NCI-H2227 treated with DMSO at 0.1 percent for 48 hours (cell line): Measurements from ENCODE around the gene CLASP1.
"Not testable (repeated sequence)": the region's sequence is repeated elsewhere in the genome, so short reads cannot be mapped to it uniquely, and the experiment has no call there.

Experiments
- DNase-seq: peaks from one replicate; lab custom pipeline; 2025; lab: John Stamatoyannopoulos, UW

CLASP1 gene

DNA sequence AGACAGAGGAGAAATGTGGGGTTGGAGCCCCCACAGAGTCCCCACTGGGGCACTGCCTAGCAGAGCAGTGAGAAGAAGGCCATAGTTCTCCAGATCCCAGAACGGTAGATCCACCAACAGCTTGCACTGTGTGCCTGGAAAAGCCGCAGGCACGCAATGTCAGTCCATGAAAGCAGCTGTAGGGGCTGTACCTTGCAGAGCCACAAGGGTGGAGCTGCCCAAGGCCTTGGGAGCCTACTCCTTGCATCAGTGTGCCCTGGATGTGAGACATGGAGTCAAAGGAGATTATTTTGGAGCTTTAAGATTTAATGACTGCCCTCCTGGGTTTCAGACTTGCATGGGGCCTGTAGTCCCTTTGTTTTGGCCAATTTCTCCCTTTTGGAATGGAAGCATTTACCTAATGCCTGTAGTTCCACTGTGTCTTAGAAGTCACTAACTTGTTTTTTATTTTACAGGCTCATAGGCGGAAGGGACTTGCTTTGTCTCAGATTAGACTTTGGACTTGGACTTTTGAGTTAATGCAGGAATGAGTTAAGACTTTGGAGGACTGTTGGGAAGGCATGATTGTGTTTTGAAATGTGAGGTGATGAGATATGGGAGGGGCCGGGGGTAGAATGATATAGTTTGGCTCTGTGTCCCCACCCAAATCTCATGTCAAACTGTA lies 274.7 kb downstream of the CLASP1 start:
- not testable (repeated sequence) for DNase-seq

DNA sequence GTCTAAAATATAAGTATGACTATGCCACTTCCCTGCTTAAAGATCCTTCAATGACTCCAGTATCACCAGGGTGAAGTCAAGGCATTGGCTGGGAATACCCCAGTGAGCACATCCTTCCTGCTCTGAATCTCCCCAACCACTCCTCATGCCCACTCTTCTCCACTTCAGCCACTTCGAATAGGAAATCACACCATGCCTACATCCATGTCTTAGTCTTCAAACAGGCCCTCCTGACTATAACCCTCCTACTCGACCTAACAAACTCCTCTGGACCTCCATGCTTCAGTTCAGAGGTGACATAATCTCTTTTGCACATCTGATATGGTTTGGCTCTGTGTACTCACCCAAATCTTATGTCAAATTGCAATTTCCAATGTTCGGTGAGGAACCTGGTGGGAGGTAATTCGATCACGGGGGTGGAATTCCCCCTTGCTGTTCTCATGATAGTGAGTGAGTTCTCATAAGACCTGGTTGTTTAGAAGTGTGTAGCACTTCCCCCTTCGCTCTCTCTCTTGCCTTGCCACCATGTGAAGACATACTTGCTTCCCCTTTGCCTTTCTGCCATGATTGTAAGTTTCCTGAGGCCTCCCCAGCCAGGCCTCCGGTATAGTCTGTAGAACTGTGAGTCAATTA lies 276.4 kb downstream of the CLASP1 start:
- no peak for DNase-seq

DNA sequence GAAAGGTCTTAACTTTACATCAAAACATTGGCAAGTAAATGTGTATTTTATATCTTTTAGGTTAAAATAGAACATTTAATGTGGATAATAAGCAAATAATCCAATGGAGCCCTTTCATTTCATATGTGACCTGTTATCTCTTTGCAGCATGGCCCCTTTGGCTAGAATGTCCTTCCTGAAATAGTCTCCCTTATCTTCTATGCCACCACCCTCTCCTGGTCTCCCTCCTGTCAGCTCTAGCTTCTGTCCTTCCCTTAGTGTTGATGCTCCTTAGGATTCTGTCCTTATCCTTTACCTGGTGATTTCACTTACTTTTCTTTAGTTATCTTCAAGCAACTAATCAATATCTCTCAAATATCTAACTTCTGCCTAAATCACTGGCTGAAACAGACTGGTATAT lies 277.2 kb downstream of the CLASP1 start:
- DNase-seq = no peak

DNA sequence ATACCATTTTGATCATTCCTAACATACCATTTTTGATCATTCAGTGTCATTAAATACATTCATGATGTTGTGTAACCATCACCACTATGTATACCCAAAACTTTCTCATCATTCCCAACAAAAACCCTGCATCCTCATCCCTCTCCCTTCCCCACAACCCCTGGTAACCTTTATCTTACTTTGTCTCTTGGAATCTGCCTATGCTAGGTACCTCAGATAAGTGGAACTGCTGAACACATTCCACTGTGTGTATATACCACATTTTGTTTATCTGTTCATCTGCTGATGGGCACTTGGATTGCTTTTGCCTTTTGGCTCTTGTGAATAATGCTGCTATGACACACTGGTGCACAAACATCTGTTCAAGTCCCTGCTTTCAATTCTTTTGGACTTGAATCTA lies 280.4 kb downstream of the CLASP1 start:
- DNase-seq = no peak

DNA sequence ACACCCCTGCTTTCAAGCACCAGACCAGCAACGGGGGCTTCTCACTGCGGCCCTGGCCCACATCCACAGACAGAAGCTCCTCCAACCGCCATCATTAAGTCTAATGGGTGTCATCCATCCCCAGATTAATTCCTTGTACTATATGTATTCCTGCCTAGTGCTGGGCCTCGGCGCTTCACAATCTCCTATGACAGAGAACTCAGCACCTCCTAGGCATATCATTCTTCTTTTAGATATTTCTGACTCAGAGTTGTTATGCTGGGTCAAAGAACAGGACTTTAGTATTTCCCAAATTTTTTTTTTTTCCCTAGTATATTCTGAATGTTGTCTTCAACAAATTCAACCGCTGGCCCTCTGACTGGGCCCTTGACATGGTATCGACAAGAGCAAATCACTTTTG lies 281.1 kb downstream of the CLASP1 start:
- DNase-seq = no peak

DNA sequence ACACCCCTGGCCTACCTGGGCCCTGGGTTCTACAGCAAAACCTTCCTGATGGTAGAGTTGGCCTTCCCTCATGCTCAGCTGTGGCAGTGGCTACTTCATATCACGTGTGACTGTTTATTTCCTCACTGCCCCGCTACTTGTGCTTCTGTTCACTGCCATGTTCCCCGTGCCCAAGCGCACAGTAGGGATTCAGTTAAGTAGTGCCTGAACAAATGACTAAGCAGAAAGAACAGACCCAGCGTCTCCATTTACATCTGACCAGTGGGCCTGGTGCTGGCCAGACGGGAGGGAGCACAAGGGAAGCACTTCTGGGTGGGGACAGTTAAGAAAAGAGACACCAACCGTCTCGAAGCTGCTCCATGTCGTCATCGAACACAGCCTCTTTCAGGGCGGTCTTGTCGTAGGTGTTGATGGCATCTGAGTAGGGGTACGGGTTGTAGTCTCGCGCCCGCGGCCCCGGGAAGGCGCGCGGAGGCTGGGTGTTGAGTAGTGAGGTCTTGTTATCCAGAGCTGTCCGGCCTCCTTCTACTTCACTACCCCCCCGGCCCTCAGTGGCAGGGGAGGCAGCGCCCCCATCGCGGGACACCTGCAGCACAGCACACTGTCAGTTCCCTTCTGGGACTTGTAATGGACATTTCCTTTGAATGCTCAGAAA lies 281.9 kb downstream of the CLASP1 start:
- DNase-seq = no peak

DNA sequence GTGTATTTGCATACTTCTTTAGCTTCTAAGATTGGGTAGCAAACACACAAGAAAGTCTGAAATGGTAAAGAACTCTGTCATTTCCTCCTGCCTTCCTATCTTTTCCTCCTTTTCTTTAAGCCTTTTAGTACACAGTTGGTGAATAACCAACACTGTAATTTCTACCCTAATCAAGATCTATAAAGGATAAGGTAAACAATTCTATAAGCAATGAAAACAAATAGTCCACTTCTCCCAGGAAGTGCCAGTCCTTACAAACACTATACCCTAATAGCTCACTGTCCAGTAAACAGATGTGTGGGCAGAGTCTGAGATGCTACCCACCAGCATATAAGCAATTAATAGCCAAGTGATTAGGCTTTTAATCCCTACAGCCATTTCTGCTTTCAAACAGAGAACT lies 283.2 kb downstream of the CLASP1 start:
- no peak for DNase-seq

DNA sequence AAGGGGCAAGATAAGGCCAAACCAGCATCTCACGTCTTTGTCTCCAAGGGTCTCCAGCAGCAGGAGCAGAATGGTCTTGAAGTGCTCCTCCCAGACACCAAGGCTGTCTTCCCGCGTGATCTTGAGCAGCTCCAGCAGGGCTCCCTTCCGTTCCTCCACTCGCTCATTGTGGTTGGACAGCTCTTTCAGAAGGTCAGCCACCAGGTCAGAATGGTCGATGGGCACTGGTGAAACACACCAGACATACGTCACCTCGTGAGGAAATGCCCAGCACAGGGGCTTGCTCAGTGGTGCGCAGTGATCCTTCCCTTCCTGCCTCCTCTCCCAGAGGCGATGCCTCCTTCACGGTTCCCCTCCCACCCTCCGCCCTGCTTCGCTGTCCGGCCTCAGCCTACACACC lies 284.2 kb downstream of the CLASP1 start:
- no peak for DNase-seq

DNA sequence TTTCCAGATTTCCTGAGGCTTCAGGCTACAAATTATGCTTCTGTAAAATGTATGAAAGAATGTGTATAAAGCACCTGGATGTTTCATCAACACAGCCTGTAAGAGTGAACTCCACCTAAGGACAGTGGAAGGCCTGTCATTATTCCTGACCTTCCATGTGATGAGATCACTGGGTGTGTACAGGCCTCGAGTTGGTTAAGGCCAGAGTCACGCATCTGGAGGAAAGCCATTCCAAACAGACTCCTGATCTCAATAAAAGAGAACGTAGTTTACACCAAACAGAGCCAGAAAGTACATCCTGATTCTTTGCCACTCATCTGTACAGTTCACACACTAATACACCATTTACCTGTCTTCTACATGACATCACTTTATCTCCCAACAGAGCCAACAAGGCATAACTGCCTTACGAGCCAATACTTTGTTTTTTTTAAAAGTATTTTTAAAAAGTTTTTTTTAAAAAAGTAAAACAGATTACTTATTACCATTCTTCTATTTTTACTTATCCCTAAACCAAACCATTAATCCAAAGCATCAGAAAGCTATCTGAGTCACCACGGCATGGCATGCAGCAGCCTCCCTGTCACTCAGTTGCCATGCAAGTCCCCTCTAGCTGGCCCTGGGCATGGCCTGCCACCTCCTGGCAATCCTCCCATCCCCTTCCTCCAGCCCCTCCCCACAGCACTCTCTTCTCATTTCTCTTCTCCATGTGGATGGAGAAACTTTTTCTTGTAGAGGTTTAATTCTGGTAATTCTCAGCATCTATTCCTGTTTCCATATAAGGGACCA lies 285.4 kb downstream of the CLASP1 start:
- DNase-seq = no peak

DNA sequence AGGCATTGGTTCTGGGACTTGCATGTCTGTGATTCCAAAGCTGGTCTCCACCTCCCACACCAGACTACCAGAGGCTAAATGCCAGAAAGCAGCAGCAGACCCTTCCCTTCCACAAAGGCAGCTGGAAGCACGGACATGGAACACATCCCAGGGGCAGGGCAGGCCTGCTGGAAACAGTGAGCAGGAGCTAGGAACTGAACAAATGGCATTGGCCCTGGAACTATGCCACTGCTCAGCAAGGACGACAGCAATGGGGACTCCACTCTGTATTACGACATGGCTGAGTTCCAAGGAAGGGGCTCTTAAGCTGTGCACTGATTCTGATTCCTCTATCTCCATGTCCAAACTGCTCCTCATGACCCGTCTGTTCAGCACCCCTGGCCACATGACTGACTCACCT lies 286.5 kb downstream of the CLASP1 start:
- DNase-seq = no peak

DNA sequence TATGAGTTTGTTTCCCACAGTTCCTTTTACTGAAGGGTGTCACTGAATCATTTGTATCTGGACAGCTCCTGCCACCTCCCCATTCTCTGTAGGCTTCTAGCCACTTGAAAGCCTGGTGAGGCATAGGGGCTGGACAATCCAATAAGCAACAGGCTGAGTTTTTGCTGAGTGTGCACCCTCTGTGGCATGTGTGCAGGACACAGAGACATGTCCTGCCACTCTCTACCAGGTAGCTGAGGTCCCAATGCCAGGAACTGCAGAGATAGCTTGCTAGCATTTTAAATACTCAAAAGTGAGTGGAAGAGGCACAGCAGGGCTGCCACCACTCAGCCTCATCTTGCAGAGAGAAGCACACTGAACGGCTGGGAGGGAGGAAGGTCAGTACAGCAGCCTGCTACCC lies 287.0 kb downstream of the CLASP1 start:
- DNase-seq = no peak

DNA sequence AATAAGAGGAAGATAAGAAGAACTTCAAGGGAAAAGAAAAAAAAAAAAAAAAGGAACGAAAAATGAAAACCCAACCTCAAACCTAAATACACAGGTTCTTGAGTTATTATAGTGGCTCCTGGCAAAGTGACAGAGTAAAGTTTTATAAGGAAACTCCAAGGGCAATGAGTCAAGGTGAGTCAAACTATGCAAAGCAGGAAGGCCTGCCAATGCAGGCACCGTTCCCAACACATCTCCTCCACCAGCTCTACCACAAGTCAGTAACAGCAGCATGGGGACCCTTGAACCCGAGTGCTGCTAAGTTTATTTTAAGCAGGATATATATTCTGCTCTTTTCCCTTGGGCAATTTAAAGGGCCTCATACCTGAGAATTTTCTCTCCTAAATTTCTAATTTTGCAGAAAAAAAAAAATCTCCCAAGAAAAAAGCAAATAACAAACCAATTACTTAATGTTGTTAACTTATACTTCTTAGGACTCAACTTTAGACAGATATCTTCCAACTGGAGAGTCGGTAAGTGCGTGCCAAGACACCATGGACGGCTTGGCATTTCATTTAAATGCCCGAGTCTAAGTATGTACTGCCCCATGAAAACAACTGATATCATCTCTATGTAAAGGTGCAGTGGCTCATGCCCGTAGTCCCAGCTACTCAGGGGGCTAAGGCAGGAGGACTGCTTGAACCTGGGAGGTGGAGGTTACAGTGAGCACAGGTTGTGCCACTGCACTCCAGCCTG lies 288.5 kb downstream of the CLASP1 start:
- no peak for DNase-seq

DNA sequence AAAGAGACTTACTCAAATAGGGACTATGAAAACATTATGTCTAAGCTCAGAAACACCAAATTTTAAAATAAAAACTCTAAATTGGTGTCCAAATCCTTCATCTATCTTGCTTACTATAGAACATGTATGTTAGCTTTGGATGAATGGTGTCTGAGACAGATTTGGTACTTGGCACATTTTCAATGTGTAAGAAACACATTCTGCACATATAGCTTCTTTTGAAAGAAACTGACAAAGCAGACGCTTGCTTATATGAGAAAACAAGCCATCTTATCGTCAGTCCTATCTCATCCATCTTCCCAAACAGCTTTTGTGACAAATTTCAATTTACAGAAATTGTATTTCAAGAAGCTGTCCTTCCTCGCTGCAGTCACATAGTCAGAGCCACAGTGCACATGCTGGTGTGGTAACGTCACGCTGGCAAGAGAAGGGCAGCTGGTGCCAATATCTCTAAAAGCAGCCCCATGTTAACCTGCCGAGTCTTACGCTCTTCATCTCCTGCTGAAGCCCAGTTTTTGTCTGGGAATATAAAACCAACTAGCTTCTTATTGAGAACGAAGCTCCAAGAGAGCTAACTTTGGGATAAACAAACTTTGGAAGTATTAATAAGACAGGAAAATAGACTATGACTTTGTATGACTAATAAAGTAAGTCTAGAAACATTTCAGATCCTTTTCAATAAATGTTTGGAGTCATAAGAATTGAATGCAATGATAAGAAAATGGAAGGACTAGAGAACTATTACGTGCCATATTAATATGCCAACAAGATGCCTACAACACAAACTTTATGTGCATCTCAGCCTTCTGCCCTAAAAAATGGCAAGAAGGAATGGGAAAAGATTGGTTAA lies 289.3 kb downstream of the CLASP1 start:
- no peak for DNase-seq

DNA sequence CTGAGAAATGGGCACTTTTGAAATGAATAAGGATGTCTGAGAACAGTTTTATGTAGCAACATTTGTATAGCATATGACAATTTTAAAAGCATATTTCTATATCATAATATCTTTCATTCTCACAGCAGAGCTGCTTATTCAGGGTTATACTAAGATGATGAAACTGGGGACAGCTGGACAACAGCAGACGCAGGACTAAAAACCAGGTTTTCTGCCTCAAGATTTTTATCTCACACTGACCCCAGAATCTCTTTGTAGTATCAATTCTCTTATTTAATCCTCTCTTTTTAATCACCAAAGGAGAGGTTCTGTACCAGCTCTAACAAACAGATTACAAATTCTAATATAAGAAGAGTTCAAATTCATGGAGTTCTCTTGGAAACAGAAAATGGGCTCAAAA lies 290.1 kb downstream of the CLASP1 start:
- DNase-seq = no peak

DNA sequence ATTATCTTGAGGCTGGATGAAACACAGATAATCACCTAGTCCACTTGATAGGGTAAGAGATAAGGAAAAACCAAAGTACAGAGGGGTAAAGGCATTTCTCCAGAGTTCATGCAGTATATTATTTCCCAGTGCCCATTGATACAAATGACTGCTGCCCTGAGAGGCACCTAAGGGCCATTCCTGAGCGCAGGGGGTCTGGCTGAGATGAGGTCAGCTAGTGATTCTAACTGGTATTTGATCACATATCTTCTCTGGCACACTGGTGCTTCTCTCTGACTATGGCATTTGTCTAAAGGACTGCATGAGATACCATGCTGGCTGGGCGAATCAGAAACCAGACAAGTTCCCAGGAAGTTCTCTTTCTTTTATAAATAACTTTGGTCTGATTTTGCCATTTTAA lies 291.0 kb downstream of the CLASP1 start:
- DNase-seq = no peak

DNA sequence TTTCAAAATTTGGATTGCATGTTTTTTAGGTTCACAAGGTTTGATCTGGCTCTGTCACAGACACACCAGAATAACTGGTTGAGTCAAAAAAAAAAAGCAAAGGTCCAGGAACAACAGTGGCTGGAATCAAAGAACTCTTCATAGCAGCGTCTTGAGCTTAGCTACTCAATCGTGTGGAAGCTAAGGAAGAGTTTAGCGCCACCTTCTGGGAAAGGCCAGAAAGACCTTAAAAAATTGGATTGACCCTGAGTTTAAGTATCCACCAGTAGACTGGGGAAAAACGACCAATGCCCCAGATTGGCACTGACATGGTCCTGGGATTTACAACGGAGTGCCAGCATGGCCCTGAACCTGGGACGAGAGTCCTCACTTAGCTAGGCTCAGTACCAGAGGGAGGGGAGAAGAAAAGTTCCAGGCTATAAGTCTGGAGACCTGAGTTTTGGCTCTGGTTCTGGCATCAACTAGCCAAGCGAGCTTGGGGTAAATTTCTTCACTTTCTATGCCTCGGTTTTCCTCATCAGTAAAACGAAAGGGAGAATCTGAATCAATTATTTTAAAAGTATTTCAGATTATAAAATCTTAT lies 293.1 kb downstream of the CLASP1 start:
- DNase-seq = peak; percentile 73

DNA sequence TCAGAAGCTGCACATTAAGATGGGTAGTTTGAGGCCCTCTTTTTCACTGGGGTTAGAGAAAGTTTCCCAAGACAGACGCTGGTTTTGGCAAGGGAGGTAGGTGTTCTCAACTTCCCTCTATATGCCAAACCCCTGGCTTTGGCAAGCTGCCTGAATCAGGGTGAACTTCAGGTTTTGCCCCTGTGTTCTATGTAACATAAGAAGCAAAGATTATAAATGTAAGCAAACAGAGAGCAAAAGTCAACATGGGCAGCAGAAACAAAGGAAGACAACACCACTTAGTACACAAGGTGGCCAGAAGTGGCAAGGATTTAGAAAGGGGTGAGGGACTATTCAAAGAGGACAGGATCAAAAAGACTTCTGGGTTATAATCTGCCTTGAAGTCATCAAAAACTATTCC lies 293.8 kb downstream of the CLASP1 start:
- no peak for DNase-seq

DNA sequence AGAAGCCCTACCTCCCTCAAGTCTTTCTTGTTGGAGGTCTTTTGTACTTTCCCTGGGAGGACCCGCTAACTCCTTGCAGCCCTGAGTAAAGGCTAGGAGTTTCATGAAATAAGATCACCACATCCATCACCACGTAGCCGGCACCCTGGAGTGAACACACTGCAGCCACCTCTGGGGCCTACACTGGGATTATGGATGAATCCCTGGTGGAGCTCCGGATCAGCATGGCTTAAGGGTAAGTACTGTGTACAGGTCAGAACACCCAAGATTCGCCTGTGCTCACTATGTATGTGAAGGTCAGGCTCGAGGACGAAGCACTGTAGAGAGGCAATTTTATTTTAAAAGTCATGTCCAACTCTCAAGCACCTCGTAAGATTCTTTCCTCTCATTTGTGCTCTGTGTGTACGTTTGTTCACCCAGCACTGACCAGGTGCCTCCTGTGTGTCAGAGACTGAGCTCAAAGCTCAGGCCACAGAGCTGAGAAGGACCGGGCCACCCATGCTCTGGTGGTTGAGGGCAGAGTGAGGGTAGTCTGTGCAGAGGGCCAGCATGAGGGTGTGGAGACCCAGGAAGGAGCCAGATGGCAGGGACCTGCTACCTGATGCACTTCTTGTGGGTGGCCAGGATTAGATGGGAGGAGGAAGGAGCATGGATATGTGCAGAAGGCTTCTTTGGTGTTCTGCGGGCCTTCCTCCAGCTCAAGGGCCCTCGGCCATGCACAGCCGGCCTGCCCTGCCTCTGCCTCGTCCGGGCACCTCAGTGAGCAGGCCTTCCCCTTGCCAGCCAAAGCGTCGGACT lies 297.5 kb downstream of the CLASP1 start:
- DNase-seq = no peak

DNA sequence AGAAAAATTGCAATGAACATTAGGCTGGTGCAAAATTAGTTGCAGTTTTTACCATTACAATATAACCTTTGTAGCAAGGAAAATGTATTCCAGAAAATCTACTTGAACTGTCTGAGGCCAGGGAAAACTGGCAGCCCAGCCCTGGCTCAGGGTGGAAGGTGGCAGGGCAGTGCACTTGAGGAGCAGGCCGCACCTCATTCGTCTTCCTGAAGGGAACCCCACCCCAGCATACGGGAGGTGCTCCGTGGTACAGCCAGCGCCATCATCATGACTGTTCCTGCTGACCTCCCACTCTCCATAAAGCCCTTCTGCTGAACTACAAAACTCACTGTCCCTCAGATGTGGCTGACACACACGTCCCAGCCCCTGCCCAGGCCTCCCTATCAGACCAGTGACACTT lies 298.4 kb downstream of the CLASP1 start:
- no peak for DNase-seq

DNA sequence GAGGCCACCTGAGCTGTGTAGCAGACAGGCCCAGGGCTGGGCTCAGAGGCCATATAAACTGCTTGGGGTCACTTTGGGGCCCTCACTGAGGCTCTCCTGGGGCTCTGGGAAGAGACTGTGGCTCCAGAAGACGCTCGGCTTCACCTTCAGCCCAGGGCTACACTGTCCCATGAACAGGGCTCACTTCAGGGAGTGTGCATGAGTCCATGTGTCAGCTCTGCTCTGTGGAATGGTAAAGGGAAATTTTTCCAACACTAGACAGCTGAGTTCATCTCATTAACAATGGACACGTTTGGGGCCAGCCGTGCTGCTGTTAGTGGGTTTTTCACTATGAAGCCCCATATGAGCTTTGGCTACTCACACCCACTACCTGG lies 298.9 kb downstream of the CLASP1 start:
- DNase-seq = no peak
